ENCODE data around the gene FLT4.

The FLT4 gene

GRCh38 chr5:180623844-180624243 lies 25.6 kb downstream of the FLT4 start:
- Histone ChIP-seq H3K27ac (no peak overlapping the region), H3K4me3 (no peak overlapping the region)
- no peak for TF ChIP-seq POLR2AphosphoS5 (IDR thresholded peaks at IDR 0.05; ENCODE audit: borderline replicate concordance, low read depth, low read length)
- no peak for TF ChIP-seq FOXP2 (optimal IDR thresholded peaks at IDR 0.05; ENCODE audit: control extremely low read depth, extremely low read length, insufficient read depth)
- no peak for TF ChIP-seq EZH2 (IDR thresholded peaks at IDR 0.05)

GRCh38 chr5:180623411-180623834 lies 26.0 kb downstream of the FLT4 start:
- Histone ChIP-seq H3K9me3 (ENCODE audit: low read depth, low read length) (no peaks in the 10 kb centered on the region), H3K4me3 (no peak overlapping the region), H3K27ac (no peak overlapping the region), H3K9ac (ENCODE audit: insufficient read length) (no peak overlapping the region), H3K36me3 (ENCODE audit: insufficient read depth, low read length) (no peaks in the 10 kb centered on the region)
- no peak for DNase-seq (ENCODE audit: low read depth, low spot score)
- TF ChIP-seq EZH2 (IDR thresholded peaks at IDR 0.05): no peak
- no peak for TF ChIP-seq FOXP2 (optimal IDR thresholded peaks at IDR 0.05; ENCODE audit: control extremely low read depth, extremely low read length, insufficient read depth)
- TF ChIP-seq POLR2AphosphoS5 (IDR thresholded peaks at IDR 0.05; ENCODE audit: borderline replicate concordance, low read depth, low read length): no peak

More at GRCh38 chr5:180623844-180624243, 25.6 kb downstream of the FLT4 start:
- no peak for DNase-seq (ENCODE audit: low read depth, low spot score)
- Histone ChIP-seq H3K36me3 (ENCODE audit: insufficient read depth, low read length) (no peaks in the 10 kb centered on the region), H3K9ac (ENCODE audit: insufficient read length) (no peak overlapping the region), H3K9me3 (ENCODE audit: low read depth, low read length) (no peaks in the 10 kb centered on the region)

DNA sequence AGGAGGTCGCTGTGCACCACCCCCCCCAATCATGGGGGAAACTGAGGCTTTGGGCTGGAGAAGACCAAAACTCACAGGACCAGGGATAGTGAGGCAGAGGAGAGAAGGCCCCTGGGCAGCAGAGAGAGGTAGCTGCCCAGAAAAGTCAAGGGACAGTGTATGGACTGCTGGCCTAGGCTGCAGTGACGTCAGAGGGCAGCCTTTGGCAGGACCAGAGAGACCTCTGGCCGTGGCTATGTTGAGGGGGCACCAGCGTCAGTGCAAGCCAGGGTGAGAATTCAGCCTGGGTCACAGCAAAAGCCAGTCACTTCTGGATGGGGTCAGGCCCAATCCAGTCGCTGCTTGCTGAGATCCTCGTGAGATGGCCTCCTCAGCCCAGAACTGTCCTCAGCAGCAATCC lies 26.5 kb downstream of the FLT4 start:
- DNase-seq (ENCODE audit: low read depth, low spot score): no peak
- H3K9ac ChIP-seq (ENCODE audit: insufficient read length): no peak overlapping the region
- TF ChIP-seq EZH2 (IDR thresholded peaks at IDR 0.05) (no peak), POLR2AphosphoS5 (IDR thresholded peaks at IDR 0.05; ENCODE audit: borderline replicate concordance, low read depth, low read length) (no peak), FOXP2 (optimal IDR thresholded peaks at IDR 0.05; ENCODE audit: control extremely low read depth, extremely low read length, insufficient read depth) (no peak)
- no peaks in the 10 kb centered on the region for H3K36me3 ChIP-seq (ENCODE audit: insufficient read depth, low read length)
- H3K27ac ChIP-seq: no peak overlapping the region
- H3K4me3 ChIP-seq: no peak overlapping the region
- no peaks in the 10 kb centered on the region for H3K9me3 ChIP-seq (ENCODE audit: low read depth, low read length)

GRCh38 chr5:180621311-180621710 lies 28.1 kb downstream of the FLT4 start:
- DNase-seq (ENCODE audit: low read depth, low spot score): no peak
- H3K4me3 ChIP-seq: no peak overlapping the region
- H3K9ac ChIP-seq (ENCODE audit: insufficient read length): no peak overlapping the region
- H3K36me3 ChIP-seq (ENCODE audit: insufficient read depth, low read length): no peaks in the 10 kb centered on the region
- H3K27ac ChIP-seq: no peak overlapping the region
- H3K9me3 ChIP-seq (ENCODE audit: low read depth, low read length): no peaks in the 10 kb centered on the region
- no peak for TF ChIP-seq EZH2 (IDR thresholded peaks at IDR 0.05)
- TF ChIP-seq FOXP2 (optimal IDR thresholded peaks at IDR 0.05; ENCODE audit: control extremely low read depth, extremely low read length, insufficient read depth): no peak
- no peak for TF ChIP-seq POLR2AphosphoS5 (IDR thresholded peaks at IDR 0.05; ENCODE audit: borderline replicate concordance, low read depth, low read length)

DNA sequence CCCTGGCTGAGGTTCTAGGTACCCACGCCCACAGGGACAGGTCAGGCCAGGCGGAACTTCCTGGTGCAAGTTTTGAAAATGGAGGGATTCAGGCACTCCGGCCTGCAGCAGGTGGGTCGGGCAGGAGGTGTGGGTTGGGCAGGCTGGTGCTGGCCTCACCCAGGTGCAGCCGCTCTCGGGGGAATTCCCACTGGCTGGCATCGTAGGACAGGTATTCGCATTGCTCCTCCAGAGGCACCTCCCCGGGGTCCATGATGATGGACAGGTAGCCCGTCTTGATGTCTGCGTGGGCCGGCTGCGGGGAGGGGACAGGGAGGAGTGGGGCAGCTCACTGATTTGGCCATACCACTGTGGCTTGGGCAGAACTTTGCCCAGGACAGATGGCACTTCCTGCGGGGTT lies 29.4 kb downstream of the FLT4 start:
- TF ChIP-seq POLR2AphosphoS5 (IDR thresholded peaks at IDR 0.05; ENCODE audit: borderline replicate concordance, low read depth, low read length) (no peak), EZH2 (IDR thresholded peaks at IDR 0.05) (no peak), FOXP2 (optimal IDR thresholded peaks at IDR 0.05; ENCODE audit: control extremely low read depth, extremely low read length, insufficient read depth) (no peak)
- no peak overlapping the region for H3K4me3 ChIP-seq
- H3K9me3 ChIP-seq (ENCODE audit: low read depth, low read length): no peaks in the 10 kb centered on the region
- no peak overlapping the region for H3K9ac ChIP-seq (ENCODE audit: insufficient read length)
- no peaks in the 10 kb centered on the region for H3K36me3 ChIP-seq (ENCODE audit: insufficient read depth, low read length)
- no peak overlapping the region for H3K27ac ChIP-seq
- DNase-seq (ENCODE audit: low read depth, low spot score): no peak

DNA sequence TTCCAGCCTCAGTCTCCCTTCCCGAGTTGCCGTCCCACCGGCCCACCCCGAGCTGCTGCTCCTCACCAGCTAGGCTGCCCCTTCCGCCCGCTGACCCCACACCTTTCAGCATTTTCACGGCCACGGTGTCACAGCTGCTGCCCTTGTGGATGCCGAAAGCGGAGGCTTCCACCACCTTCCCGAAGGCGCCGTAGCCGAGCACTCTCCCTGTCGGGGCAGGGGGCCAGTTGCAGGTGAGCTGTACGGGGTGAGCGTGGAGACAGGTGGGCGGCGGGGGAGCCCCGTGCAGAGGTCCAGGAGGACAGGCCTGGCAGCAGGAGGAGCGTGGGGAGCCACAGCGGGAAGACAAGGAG lies 29.9 kb downstream of the FLT4 start:
- H3K9ac ChIP-seq (ENCODE audit: insufficient read length): peak overlapping the region; percentile 84
- no peak overlapping the region for H3K27ac ChIP-seq
- no peaks in the 10 kb centered on the region for H3K9me3 ChIP-seq (ENCODE audit: low read depth, low read length)
- no peaks in the 10 kb centered on the region for H3K36me3 ChIP-seq (ENCODE audit: insufficient read depth, low read length)
- peak overlapping the region; percentile 94 for H3K4me3 ChIP-seq
- TF ChIP-seq FOXP2 (optimal IDR thresholded peaks at IDR 0.05; ENCODE audit: control extremely low read depth, extremely low read length, insufficient read depth) (no peak), POLR2AphosphoS5 (IDR thresholded peaks at IDR 0.05; ENCODE audit: borderline replicate concordance, low read depth, low read length) (no peak), EZH2 (IDR thresholded peaks at IDR 0.05) (no peak)
- DNase-seq (ENCODE audit: low read depth, low spot score): no peak

DNA sequence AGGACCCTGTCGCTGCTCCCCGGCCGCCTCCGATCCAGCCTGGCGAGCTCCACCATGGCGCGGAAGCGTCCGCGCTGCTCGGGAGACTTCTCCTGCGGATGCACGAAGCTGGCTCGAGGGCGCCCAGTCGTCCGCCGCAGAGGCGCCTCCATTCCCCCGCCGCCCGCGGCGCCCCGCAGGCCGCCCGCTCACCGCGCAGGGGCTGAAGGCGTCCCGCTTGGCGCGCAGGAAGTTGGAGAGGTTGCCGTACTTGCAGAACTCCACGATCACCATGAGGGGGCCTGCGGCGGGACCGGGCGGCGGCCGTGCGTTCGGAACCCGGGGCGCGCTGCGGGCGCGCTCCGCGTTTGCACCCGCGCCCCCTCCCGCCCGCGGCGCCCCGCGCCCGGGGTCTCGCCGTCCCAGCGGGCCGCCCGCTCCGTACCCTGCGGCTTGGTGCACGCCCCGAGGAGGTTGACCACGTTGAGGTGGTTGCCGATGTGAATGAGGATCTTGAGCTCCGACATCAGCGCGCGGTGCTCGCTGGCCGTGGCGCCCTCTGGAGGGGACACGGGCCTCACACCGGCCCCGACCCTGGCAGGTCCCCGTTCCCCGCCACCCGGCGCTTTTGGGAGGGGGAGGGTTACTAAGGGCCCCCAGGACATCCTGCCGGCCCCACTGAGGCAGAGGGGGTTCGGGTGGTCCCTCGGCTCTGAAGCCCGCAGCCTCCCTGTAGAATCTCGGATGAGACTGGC lies 30.4 kb downstream of the FLT4 start:
- TF ChIP-seq EZH2 (IDR thresholded peaks at IDR 0.05) (no peak), FOXP2 (optimal IDR thresholded peaks at IDR 0.05; ENCODE audit: control extremely low read depth, extremely low read length, insufficient read depth) (no peak), POLR2AphosphoS5 (IDR thresholded peaks at IDR 0.05; ENCODE audit: borderline replicate concordance, low read depth, low read length) (no peak)
- Histone ChIP-seq H3K27ac (peak overlapping the region; percentile 42; the same call in 1 of the 2 replicates), H3K9me3 (ENCODE audit: low read depth, low read length) (no peaks in the 10 kb centered on the region), H3K36me3 (ENCODE audit: insufficient read depth, low read length) (no peaks in the 10 kb centered on the region), H3K4me3 (peak overlapping the region; percentile 94), H3K9ac (ENCODE audit: insufficient read length) (peak overlapping the region; percentile 84)
- DNase-seq (ENCODE audit: low read depth, low spot score): no peak

DNA sequence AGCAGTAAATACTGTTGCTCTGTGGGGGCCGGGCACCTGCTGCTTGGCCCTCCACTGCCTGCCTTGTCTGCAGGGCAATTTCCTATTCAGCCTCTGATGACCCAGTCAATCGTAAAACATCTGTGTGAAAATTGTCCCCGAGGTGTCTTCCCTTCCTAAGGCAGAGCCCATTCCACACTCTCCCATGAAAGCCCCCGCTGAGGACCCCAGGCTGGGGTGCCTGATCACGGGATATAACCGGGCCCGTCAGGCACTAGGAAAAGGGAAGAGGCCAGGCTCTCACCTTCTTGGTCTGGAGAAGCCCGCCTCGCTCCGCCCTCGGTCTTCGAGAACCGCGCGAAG lies 30.9 kb downstream of the FLT4 start:
- H3K27ac ChIP-seq: peak overlapping the region; percentile 42; the same call in 1 of the 2 replicates
- H3K9ac ChIP-seq (ENCODE audit: insufficient read length): peak overlapping the region; percentile 84
- H3K4me3 ChIP-seq: peak overlapping the region; percentile 94
- H3K9me3 ChIP-seq (ENCODE audit: low read depth, low read length): no peaks in the 10 kb centered on the region
- TF ChIP-seq FOXP2 (optimal IDR thresholded peaks at IDR 0.05; ENCODE audit: control extremely low read depth, extremely low read length, insufficient read depth) (no peak), EZH2 (IDR thresholded peaks at IDR 0.05) (no peak), POLR2AphosphoS5 (IDR thresholded peaks at IDR 0.05; ENCODE audit: borderline replicate concordance, low read depth, low read length) (no peak)
- no peak for DNase-seq (ENCODE audit: low read depth, low spot score)
- no peaks in the 10 kb centered on the region for H3K36me3 ChIP-seq (ENCODE audit: insufficient read depth, low read length)

DNA sequence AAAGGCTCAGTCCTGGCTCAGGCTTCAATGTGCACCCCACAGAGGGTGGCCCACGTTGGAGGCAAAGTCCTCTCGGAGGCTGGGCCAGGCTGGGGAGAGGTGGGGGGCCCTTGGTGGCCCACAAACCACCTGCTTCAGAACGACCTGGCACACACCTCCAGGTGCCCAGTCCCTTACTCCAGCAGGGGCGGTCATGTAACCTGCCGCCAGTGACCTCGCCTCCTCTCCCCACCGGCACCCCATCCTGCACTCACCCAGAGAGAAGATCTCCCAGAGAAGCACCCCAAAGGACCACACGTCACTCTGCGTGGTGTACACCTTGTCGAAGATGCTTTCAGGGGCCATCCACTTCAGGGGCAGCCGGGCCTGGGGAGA lies 35.6 kb downstream of the FLT4 start:
- no peak overlapping the region for H3K27ac ChIP-seq
- no peaks in the 10 kb centered on the region for H3K9me3 ChIP-seq (ENCODE audit: low read depth, low read length)
- no peak overlapping the region for H3K9ac ChIP-seq (ENCODE audit: insufficient read length)
- no peak for TF ChIP-seq FOXP2 (optimal IDR thresholded peaks at IDR 0.05; ENCODE audit: control extremely low read depth, extremely low read length, insufficient read depth)
- TF ChIP-seq EZH2 (IDR thresholded peaks at IDR 0.05): no peak
- no peak for TF ChIP-seq POLR2AphosphoS5 (IDR thresholded peaks at IDR 0.05; ENCODE audit: borderline replicate concordance, low read depth, low read length)
- H3K36me3 ChIP-seq (ENCODE audit: insufficient read depth, low read length): no peaks in the 10 kb centered on the region
- H3K4me3 ChIP-seq: no peak overlapping the region
- no peak for DNase-seq (ENCODE audit: low read depth, low spot score)

Measured in SK-N-MC (cell line).